Liver (tissue), 2 donors: ENCODE results near the gene FNDC8.

Source experiments
- FOXA1 ChIP-seq: IDR thresholded peaks from 2 replicates; pipeline ENCODE4 v1.6.1; 2016; ENCODE audit warnings: antibody characterized with exemption
- RAD21 ChIP-seq, 2 donors: IDR thresholded peaks; 2 replicates each; pipeline ENCODE4 v1.6.1; 2016; ENCODE audit warnings: antibody characterized with exemption in 2 of 2, mild to moderate bottlenecking in 2 of 2
- TAF1 ChIP-seq: conservative IDR thresholded peaks from 2 replicates; pipeline ENCODE4 v1.6.1; 2016; ENCODE audit warnings: antibody characterized with exemption, mild to moderate bottlenecking
- donor health status: healthy.

DNA sequence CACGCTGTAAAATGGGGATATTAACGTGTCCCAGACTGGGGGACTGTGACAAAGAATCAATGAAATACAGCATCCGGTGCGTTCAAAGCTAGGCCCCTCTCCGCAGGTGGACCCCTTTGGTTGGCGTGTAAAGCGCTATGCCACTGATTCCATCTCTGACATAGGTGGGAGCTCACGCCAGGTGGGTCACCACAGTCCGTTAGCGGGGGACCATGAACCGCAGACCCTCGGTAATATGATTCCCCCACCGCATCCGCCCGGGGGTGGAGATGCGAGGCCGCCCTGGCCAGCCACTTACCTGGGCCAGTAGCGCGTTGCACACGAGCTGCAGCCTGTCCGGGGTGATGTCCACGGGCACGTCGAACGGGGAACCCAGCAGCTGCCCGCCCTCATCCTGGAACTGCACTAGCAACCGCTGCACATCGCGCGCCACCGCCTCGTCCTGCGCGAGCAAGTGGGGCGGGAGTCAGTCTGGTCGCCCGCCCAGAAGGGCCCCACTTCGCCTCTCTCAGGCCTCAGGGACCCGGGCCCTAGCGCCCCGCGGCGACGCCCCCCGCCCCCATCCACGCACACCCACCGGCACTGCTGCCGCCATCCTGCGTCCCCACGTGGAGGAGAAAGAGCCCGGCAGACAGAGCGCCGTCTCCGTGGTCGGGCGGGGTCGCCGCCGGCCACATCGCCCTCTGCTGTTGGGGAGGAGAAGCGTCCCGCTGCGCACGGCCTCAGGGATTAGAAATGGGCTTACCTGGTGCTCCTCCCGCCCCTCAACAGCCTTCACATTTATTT is 20.5 kb downstream of the FNDC8 start, which contains the start of gene NLE1:
- peak; percentile 64 to 75 for TF ChIP-seq RAD21 (IDR thresholded peaks at IDR 0.05)
- no peak for TF ChIP-seq TAF1
- no peak for TF ChIP-seq FOXA1
